GM21576 (cell line): ENCODE results near the gene CLEC4D.
A peak's percentile ranks its signal among the peaks of the same experiment; 100 is the strongest.
"Not testable (repeated sequence)": the region's sequence is repeated elsewhere in the genome, so short reads cannot be mapped to it uniquely, and the experiment has no call there.

ENCODE experiments used
- ATAC-seq: cut with Tn5 transposase; IDR thresholded peaks from one replicate; pipeline ENCODE4 v1.9.1; 2021; ENCODE audit warnings: mild to moderate bottlenecking, moderate library complexity; ENCODE audit not compliant: unreplicated experiment

The CLEC4D gene

GRCh38 chr12:8513256-8513655 lies at the start of gene CLEC4D:
CLEC4D (plus strand) TSS chr12:8513503; CDS start chr12:8513733, 230 bp downstream.
- ATAC-seq = no peak

GRCh38 chr12:8465301-8465996 lies 47.9 kb upstream of the CLEC4D start:
- ATAC-seq = no peak

GRCh38 chr12:8466241-8466640 lies 47.1 kb upstream of the CLEC4D start:
- ATAC-seq = no peak

GRCh38 chr12:8471090-8471489 lies 42.2 kb upstream of the CLEC4D start:
- no peak for ATAC-seq

GRCh38 chr12:8475508-8476203 lies 37.6 kb upstream of the CLEC4D start:
- ATAC-seq = no peak

GRCh38 chr12:8482571-8483061 lies 30.7 kb upstream of the CLEC4D start:
- ATAC-seq = no peak

- ATAC-seq = no peak
Observed at GRCh38 chr12:8483079-8483478, 30.2 kb upstream of the CLEC4D start.

GRCh38 chr12:8491646-8492530 lies 21.4 kb upstream of the CLEC4D start:
- ATAC-seq = no peak

- peak; percentile 99 for ATAC-seq
Observed at GRCh38 chr12:8493084-8493483, 20.2 kb upstream of the CLEC4D start.

- ATAC-seq = not testable (repeated sequence)
Observed at GRCh38 chr12:8495671-8496070, 17.6 kb upstream of the CLEC4D start.

GRCh38 chr12:8496074-8496473 lies 17.2 kb upstream of the CLEC4D start:
- not testable (repeated sequence) for ATAC-seq

- no peak for ATAC-seq
Observed at GRCh38 chr12:8499616-8500015, 13.7 kb upstream of the CLEC4D start.

- ATAC-seq = no peak
Observed at GRCh38 chr12:8501720-8502119, 11.6 kb upstream of the CLEC4D start.

- no peak for ATAC-seq
Observed at GRCh38 chr12:8504351-8504750, 9.0 kb upstream of the CLEC4D start.

GRCh38 chr12:8507596-8507995 lies 5.7 kb upstream of the CLEC4D start:
- no peak for ATAC-seq

- ATAC-seq = no peak
Observed at GRCh38 chr12:8508223-8508622, 5.1 kb upstream of the CLEC4D start.

GRCh38 chr12:8508910-8509841 lies 4.1 kb upstream of the CLEC4D start:
- ATAC-seq = no peak

GRCh38 chr12:8517971-8518370 lies 4.7 kb downstream of the CLEC4D start:
- no peak for ATAC-seq

GRCh38 chr12:8519171-8519570 lies 5.9 kb downstream of the CLEC4D start:
- no peak for ATAC-seq
